OCI-LY1 (cell line): ENCODE results near the gene ZBTB24.

Experiments used
- CTCF ChIP-seq: fragments of 200-600 bp; sonication (generic), shearing (Covaris generic); IDR thresholded peaks from 2 replicates; pipeline ENCODE4 v1.5.1; 2017; ENCODE audit warnings: mild to moderate bottlenecking, antibody characterized with exemption, low read length, moderate library complexity, mixed read lengths
- EZH2 ChIP-seq: fragments of 200-600 bp; sonication (generic), shearing (Covaris generic); IDR thresholded peaks from 2 replicates; pipeline ENCODE4 v1.8.0; 2017; ENCODE audit warnings: borderline replicate concordance, mixed run types, mild to moderate bottlenecking, antibody characterized with exemption, low read length, moderate library complexity, mixed read lengths

DNA sequence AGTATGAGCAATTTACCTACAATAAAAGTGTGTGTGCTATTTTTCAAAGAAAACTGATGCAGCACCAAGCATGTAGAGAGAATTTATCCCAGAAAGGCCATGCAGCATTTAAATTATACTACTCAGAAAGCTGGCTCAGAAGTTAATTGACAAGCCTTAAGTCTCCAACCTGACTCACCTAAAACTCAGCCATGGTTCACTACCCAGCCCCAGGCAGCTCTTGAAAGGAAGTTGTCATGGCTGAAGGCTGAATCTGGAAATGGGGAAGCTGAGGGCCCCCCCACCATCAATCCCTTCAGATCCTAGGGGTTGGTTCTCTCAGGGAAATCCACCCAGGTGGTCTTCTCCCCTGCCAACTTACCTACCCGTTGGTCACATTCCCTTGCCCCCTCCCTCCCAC, 62.3 kb downstream of the ZBTB24 start:
- TF ChIP-seq CTCF (no peak), EZH2 (no peak)
